Skeletal muscle satellite cell (primary cell): ENCODE data around the gene COMT.
A peak's percentile ranks its signal among the peaks of the same experiment; 100 is the strongest.

Experiments
- H3K27me3 ChIP-seq: 2 replicates; pipeline ENCODE4 v1.7.0; 2013; ENCODE audit warnings: low read length; ENCODE audit not compliant: control insufficient read depth, insufficient read depth
- H3K36me3 ChIP-seq: 2 replicates; pipeline ENCODE4 v1.7.0; 2013; ENCODE audit warnings: mild to moderate bottlenecking, control low read depth, low read length; ENCODE audit not compliant: insufficient read depth
- H3K4me1 ChIP-seq: 2 replicates; pipeline ENCODE4 v1.7.0; 2013; ENCODE audit warnings: low read length; ENCODE audit not compliant: control insufficient read depth, insufficient read depth
- H3K4me2 ChIP-seq: 2 replicates; pipeline ENCODE4 v1.7.0; 2013; ENCODE audit warnings: mild to moderate bottlenecking, low read length
- H3K4me3 ChIP-seq: 2 replicates; pipeline ENCODE4 v1.7.0; 2013; ENCODE audit warnings: low read length
- H3K9ac ChIP-seq: 2 replicates; pipeline ENCODE4 v1.7.0; 2013; ENCODE audit warnings: mild to moderate bottlenecking, low read depth, low read length, moderate library complexity
- H3K9me3 ChIP-seq: replicated peaks from 2 replicates; pipeline ENCODE4 v1.7.0; 2013; ENCODE audit warnings: mild to moderate bottlenecking, control low read depth, low read length

The COMT gene

DNA sequence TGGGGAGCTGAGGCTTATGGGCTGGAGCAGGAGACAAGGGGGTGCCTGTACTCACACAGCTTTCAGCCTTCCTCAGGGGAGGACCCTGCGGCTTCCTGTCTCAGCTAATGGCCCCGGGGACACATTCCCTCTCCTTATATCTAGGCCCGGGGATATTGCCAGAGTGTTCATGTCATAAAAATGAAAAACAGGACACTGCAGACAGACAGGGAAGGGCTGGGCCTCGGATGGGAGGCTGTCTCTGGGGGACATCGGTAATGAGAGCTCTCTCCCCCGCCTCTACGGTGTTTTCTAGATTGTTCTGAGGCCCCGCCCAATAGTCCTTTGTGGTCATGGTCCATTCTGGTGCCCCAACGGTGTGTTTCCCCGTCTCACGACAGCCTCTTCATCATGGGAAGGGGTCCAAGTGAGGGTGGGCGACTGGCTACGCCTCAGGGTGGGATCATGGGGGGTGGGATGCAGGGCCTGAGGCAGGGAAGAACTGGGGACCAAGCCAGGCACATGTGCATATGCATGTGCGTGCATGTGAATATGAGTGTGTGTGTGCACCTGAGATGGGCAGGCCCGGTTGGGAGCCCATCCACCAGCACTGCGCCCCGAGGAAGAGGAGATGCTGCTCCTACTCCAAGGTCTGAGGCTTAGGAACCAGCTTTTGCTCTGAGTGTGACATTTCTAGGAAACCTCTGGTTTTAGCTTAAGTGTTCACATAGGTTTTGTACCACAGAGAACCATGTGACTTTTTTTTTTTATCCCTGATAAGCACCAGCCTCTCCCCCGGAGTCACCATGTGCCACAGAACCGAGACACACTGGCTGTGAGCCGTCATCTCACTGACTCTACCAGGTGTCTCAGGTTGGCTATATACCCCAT is 69.8 kb downstream of the COMT start:
- Histone ChIP-seq H3K9ac (no peak overlapping the region), H3K4me3 (no peak overlapping the region), H3K4me1 (peaks cover 2% of the 10 kb centered on the region), H3K9me3 (no peaks in the 10 kb centered on the region), H3K27me3 (peaks cover 12% of the 10 kb centered on the region), H3K4me2 (no peak overlapping the region), H3K36me3 (no peaks in the 10 kb centered on the region)

DNA sequence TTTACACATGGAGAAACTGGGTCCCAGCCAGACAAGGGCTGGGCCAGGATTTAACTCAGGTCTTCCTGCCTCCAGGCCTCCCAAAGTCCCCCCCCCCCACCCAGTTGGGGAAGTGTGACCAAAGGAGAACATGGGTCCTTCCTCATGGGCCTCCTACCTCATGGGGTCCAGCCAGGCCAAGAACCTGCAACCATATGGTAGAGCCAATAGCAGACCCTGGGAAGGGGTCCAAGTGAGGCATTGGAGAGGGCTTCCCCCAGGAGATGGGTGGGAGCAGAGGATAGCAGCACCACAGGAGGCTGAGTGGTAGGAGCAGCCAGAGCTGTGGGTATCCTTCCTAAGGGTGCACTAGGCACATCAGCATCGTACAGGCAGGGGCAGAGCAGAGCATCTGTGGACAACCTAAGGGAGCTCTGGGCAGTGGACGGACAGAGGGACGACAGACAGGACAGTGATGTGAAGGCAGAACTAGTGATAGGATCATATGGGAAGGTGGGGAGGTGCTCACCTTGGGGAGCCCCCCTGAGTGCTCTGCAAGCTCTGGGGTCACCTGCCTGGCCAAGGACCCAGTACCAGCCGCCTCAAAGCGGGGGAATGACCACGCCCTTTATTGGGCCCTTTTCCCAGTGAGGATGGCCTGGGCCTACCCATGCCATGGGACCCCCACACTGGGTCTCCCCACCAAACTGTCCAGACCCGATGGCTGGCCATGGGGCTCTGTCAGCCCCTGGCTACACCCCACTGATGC is 70.6 kb downstream of the COMT start:
- Histone ChIP-seq H3K4me3 (no peak overlapping the region), H3K9me3 (no peaks in the 10 kb centered on the region), H3K4me1 (peaks cover 6% of the 10 kb centered on the region), H3K27me3 (peaks cover 14% of the 10 kb centered on the region), H3K4me2 (no peak overlapping the region), H3K9ac (no peak overlapping the region), H3K36me3 (no peaks in the 10 kb centered on the region)

DNA sequence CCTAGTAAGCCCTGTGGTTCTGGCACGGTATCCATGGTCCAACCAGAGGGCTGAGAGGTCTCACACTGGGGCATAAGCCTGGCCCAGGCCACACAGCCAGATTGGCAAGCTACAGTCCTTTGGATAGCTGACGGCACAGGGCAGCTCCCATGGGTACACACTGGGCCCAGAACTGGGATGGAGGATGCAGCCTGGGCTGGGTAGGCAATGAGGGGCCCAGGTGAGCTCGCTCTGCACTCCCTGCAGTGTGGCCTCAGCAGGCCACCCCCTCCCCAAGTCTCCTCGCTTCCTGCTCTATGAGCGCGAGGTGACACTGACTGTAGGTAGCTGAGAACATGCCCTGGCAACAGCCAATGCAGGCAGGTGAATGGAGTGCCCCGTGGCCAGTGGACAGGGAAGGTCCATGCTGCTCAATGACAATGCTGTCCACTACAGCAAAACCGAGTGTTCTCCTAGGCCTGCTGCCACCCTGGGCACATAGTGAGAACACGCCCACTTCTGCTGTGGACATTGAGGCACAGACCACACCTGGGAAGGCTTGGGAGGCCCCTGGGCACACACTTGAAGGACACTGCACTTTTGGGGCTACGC is 71.3 kb downstream of the COMT start:
- H3K4me1 ChIP-seq: peaks cover 8% of the 10 kb centered on the region
- H3K9ac ChIP-seq: no peak overlapping the region

DNA sequence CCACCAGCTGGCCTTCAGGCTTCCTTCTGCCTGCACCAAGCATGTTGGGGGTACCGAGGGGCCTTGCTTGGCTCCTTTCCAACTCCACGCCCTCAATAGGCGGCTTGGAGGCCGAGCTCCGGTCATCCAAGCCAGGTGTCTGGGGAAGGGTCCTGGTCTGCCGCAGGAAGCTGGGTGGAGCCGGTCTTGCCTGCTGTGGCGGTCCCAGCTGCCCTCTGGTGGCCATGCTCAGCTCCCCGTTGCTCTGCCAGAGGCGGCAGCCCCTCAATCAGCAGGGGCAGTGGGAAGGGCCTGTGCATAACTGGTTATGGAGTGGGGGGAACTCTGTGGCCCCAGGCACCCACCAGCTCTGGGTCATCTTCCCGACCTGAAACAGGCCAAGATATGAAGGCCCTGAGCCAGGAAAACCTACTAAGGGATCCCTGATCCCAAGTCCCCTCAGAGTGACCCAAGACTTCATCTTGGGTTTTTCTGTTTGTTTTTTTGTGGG is 71.9 kb downstream of the COMT start:
- H3K4me2 ChIP-seq: no peak overlapping the region
- peaks cover 26% of the 10 kb centered on the region for H3K27me3 ChIP-seq
- peaks cover 8% of the 10 kb centered on the region for H3K4me1 ChIP-seq
- no peak overlapping the region for H3K4me3 ChIP-seq
- H3K36me3 ChIP-seq: no peaks in the 10 kb centered on the region
- H3K9ac ChIP-seq: no peak overlapping the region
- no peaks in the 10 kb centered on the region for H3K9me3 ChIP-seq

More for the DNA sequence above, 71.3 kb downstream of the COMT start:
- Histone ChIP-seq H3K36me3 (no peaks in the 10 kb centered on the region), H3K9me3 (no peaks in the 10 kb centered on the region), H3K27me3 (peaks cover 21% of the 10 kb centered on the region), H3K4me2 (no peak overlapping the region), H3K4me3 (no peak overlapping the region)

DNA sequence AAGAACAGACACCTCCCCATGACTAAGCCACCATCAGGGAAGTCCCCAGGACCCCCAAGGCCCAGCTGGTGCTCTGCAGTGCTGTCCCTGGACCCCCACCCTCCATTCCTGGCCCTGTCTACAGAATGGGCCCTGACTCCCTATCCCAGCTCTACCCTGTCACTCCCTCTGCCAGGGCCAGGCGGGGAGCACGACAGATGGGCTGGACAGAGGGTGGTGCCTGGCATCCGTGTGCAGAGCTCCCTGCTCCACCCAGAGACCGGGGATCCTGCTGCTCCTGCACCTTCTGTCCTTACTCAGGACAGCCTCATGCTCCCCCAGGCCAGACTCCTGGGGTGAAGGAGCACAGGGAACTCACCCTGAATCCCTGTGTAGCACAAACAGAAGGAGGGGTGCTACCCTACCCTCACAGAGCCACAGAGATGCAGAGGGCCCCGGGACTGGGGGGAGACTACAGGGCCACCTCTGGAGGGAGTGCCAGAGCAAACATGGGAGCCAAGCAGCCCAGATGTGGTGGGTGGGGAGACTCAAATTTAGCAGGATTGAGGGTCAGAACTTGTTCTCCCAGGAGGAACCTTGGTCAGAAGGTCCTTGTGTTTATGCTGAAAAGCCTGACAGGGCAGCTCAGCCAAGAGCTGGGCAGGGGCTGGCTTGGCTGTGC is 73.1 kb downstream of the COMT start:
- Histone ChIP-seq H3K4me1 (peaks cover 8% of the 10 kb centered on the region), H3K9ac (no peak overlapping the region), H3K4me3 (no peak overlapping the region), H3K9me3 (no peaks in the 10 kb centered on the region), H3K36me3 (no peaks in the 10 kb centered on the region), H3K27me3 (peaks cover 28% of the 10 kb centered on the region), H3K4me2 (no peak overlapping the region)

DNA sequence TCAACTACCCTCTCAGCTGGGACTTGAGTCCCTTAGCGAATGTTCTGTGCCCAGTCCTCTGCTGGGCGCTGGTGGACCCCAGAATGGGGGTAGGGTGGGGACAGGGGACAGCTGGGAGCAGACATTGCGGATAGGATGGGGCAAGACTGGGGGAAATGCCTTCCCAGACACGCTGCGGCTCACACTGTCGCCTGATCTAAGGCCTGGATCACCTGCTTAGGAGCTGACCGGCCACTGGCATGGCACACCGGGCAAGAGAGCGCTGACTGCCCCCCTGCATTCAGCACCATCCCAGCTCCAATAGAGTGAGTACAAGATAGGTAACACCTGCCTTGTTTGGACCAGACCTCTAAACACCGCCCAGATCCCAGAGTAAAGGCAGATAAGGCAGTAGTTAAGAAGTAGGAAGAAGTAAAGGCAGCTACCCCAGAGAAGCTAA is 73.6 kb downstream of the COMT start:
- Histone ChIP-seq H3K4me1 (peaks cover 8% of the 10 kb centered on the region), H3K9me3 (no peaks in the 10 kb centered on the region), H3K9ac (no peak overlapping the region), H3K36me3 (no peaks in the 10 kb centered on the region), H3K4me3 (no peak overlapping the region), H3K27me3 (peaks cover 28% of the 10 kb centered on the region), H3K4me2 (no peak overlapping the region)

DNA sequence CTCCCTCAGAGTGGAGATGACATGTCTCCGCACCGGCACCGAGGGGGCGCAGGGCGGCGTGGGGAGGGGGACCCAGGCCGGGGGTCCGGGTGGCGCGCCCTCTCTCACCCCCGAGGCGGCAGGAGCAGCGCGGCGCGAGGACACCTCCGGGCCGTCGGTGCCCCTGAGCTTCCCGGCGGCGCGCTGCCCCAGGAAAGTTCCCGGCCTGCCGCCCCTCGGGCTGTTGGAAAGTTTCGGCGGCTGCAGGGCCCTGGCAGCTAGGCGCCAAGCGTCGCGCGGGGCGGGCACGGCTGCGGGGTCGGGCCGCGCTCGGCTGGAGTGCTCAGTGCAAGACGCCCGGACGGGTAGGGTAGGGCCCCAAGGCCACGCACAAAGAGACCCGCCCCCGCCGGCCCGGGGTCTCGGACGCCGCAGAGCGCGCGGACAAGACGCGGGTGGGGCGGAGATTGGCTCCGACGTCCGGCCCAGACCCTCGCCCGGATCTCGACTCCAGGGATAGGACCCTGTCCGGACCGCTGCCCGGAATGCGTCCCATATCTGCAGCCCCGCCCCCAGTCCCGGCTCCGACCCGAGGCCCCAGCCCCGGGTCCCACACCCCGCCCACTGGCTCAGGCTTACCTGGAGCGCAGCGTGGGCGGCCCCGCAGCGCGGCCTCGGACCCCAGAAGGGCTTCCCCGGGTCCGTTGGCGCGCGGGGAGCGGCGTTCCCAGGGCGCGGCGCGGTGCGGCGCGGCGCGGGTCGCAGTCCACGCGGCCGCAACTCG is 74.6 kb downstream of the COMT start:
- peak overlapping the region; percentile 72 for H3K4me3 ChIP-seq
- peak overlapping the region; percentile 38 for H3K9ac ChIP-seq
- no peaks in the 10 kb centered on the region for H3K36me3 ChIP-seq
- H3K27me3 ChIP-seq: peaks cover 28% of the 10 kb centered on the region
- peak overlapping the region; percentile 82 for H3K4me2 ChIP-seq
- peaks cover 11% of the 10 kb centered on the region for H3K4me1 ChIP-seq
- H3K9me3 ChIP-seq: no peaks in the 10 kb centered on the region

DNA sequence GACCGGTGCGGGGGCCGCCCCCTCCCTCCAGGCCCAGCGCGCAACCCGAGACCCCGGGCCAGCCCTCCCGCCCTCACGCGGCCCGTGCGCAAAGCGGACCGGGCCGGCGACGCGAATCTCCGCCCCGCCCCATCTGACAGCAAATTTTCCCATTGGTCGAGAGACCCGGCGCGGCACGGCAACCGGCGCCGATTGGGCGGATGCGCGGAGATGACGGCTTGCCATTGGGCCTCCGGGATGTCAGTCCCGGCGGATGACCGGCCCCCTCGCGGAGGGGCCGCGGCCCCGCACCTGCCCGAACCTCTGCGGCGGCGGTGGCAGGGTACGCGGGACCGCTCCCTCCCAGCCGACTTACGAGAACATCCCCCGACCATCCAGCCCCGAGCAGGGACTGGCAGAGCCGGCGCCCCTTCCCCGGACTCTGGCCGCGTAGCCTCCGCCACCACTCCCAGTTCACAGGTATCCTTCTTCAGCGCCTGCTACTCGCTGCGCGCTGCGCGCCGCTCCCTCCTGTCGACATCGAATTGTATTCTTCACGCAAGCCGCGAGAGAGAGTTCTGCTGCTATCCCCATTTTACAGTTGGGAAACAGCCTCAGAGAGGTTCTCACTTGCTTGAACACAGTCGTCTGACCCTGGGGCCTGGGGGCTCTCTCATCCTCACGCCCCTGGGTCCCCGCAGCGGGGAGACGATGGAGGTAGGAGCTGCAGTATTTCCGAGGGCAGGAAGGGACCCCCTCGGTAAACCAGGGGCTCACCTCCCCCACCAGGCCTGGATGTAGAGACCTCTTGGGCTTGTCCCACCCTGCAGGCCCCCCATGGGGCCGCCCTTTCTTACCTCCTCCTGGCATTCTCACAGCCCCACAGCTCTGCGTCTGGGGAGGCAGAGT is 75.4 kb downstream of the COMT start, which contains the start of gene ARVCF:
TSS of gene ARVCF (minus strand) at position 90 of the 888 bp plus-strand sequence. CDS start 26,029 bp downstream, outside the sequence.
- Histone ChIP-seq H3K9ac (peak within 1 kb of the TSS; percentile 38), H3K4me3 (peak within 1 kb of the TSS; percentile 72), H3K4me1 (peaks cover 16% of the 10 kb centered on the region)

DNA sequence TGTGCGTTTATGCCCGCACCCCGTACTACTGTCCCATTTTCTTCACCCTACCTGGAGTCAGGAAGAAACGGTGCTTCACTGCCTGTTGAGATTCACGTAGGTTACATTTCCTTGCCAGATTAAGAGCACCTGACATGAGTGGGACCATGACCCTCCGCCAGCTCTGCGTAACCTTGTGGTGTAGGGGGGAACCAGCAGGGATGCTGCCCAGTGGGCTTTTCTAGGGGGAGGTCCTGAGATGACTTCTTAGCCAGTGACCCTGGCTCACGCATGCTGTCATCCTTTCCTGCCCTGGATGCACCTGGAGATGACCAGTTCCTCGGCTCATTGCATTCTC is 76.0 kb downstream of the COMT start:
- no peak overlapping the region for H3K9ac ChIP-seq
- H3K4me1 ChIP-seq: peaks cover 23% of the 10 kb centered on the region
- no peaks in the 10 kb centered on the region for H3K9me3 ChIP-seq
- H3K36me3 ChIP-seq: no peaks in the 10 kb centered on the region
- peak overlapping the region; percentile 82 for H3K4me2 ChIP-seq
- H3K27me3 ChIP-seq: peaks cover 28% of the 10 kb centered on the region
- no peak overlapping the region for H3K4me3 ChIP-seq

More for the DNA sequence above, 75.4 kb downstream of the COMT start, which contains the start of gene ARVCF:
- no peaks in the 10 kb centered on the region for H3K36me3 ChIP-seq
- no peaks in the 10 kb centered on the region for H3K9me3 ChIP-seq
- H3K27me3 ChIP-seq: peaks cover 28% of the 10 kb centered on the region
- H3K4me2 ChIP-seq: peak within 1 kb of the TSS; percentile 82

DNA sequence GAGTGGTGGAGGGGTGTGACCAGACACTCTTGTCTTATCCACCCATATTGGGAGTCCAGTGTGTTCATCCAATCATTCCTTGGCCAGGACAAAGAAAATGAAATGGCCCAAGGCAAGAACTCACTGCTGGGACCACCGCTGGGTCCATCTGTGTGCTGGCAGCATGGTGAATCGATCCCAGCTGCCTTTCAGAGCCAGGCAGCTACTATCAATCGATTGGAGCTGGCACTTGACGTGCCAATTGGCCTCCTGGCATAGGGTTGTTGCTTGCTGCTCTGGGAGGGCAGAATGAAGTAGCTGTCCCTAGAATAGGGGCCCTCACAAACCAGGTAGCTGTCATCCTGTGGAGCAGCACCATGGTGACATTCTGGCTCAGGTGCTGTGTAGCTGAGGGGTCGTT is 76.4 kb downstream of the COMT start:
- no peak overlapping the region for H3K4me3 ChIP-seq
- H3K36me3 ChIP-seq: no peaks in the 10 kb centered on the region
- no peaks in the 10 kb centered on the region for H3K9me3 ChIP-seq
- peaks cover 28% of the 10 kb centered on the region for H3K27me3 ChIP-seq
- H3K9ac ChIP-seq: no peak overlapping the region
- H3K4me2 ChIP-seq: no peak overlapping the region
- peaks cover 23% of the 10 kb centered on the region for H3K4me1 ChIP-seq
